ENCODE results near the gene FSCN2.

FSCN2 gene

DNA sequence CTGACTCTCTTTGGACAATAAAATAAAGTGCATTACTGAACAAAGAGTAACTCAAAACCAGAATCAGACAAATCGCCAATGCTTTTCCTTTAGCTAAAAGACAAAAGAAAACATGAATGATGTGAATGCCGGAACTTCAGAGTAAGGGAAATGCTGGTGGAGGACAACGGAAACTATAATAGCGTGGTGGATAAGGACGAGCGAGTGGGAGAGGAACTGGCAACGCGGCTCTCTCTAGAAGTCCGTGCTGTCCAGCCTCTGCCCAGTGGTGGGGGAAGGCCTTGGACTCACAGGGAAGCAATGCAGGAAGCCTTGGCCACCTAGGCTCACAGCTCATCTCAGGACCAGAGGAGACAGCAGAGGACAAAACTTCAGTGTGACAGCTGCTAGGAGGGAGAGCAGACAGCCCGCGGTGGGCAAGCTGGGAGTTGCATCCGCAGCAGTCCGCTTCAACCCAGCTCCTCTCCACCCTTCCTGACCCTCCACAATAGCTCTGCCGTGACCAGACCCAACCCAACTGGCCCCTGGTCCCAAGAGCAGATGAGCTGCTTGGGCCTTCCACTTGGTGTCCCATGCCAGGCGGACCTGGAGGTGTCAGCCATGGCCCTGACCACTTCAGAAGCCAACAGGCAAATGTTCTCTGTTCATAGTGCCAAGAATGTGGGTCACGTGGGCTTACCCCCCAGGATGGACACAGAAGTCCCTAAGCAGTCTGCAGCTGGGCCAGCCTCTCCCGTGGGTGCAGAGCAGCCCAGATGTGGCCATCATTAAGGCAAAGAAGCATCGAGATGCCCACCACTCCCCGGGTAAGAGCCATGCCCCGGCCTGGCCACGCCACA is 29.3 kb downstream of the FSCN2 start:
- DNase-seq: no peak

DNA sequence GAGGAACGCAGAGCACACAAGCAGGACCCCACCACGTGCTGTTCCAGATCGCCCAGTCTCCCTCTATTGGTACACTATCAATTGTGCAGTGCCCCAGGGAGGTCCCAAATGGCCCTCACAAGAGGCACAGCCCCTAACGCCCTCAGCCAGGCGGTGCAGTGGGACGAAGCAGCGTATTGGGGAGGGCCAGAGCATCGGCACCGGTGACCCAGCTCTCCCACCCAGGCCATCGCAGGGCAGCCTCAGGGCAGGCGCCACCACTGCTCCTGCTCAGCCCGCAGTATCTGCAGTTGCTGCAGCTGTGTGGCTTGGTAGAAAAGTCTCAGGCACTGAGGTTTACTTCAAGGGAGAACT is 29.9 kb downstream of the FSCN2 start:
- no peak for DNase-seq

DNA sequence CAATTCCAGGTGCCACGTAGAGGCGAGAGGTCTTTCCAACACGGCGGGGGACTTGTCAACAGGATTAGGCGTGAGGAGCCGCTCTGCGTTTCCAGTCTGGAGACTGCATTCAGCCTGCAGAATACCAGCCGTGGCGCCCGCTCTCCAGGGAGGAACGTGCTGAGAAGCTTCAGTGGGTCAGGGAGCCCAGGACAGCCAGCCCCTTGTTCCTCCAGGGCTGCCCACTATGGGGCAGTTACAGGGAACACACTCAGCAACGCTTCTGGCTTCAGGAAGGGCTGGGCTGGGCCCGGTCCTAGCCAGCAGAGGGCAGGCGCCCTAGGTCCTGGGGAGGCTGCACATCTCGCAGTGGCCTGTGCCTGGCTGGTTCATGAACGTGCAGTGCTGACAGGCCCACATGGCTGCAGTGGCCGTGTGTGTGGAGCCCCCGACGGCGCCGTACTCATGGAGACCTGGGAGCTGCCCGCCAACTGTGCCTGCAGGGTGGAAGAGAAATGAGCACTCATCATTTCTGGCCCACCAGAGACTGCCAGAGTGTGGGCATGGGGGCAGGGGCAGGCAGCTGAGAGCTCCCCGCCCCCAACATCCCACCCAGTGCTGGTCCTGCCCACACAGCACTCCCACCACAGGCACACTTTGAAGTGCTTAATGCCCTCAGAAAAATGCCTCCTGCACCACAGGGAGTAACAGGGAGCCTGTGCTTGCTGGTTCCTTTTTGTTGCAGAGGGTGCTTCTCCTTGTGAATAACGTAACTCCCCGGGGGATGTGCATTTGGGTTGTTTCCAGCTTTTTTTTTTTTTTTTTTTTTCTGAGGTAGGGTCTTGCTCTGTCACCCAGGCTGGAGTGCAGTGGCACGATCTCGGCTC is 31.0 kb downstream of the FSCN2 start:
- no peak for DNase-seq

- no peak for DNase-seq
These were observed 33.3 kb downstream of the FSCN2 start for GRCh38 chr17:81561494-81561885.

DNA sequence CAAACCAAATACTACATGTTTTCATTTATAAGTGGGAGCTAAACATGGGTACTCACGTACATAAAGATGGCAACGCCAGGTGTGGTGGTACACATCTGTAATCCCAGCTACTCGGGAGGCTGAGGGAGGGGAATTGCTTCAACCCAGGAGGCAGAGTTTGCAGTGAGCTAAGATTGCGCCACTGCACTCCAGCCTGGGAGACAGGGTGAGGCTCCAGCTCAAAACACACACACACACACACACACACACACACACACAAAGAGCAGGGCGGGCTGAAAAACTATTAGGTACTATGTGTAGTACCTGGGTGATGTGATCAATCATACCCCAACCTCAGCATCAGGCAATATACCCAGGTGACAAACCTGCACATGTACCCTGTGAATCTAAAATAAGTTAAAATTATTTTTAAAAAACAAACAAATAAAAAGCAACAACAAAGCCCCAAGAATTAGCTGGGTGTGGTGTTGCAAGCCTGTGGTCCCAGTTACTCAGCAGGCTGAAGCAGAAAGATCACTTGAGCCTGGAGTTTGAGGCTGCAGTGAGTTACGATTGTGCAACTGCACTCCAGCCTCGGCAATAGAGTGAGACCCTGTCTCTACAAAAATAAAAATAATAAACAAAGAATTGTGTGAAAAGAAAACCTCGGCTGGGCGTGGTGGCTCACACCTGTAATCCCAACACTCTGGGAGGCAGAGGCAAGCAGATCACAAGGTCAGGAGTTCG is 35.8 kb downstream of the FSCN2 start:
- no peak for DNase-seq

DNA sequence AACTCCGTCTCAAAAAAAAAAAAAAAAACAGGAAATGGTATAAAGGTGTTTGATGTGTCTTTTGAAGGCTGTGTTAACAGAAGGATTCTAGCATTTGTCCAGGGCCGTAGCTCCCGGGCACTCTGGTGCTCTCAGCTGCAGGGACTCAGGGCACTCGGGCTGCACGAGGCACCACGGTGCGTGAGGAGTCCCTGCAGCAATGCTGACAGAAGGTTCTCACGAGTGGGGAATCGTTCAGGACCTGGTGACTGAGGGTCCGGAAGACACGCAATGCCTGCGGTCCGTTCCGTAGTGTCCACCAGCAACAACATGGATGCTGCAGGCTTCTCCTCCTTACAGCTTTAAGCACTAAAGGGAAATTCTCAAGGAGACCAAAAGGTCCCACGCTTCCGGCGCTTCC is 36.6 kb downstream of the FSCN2 start:
- DNase-seq: no peak

DNA sequence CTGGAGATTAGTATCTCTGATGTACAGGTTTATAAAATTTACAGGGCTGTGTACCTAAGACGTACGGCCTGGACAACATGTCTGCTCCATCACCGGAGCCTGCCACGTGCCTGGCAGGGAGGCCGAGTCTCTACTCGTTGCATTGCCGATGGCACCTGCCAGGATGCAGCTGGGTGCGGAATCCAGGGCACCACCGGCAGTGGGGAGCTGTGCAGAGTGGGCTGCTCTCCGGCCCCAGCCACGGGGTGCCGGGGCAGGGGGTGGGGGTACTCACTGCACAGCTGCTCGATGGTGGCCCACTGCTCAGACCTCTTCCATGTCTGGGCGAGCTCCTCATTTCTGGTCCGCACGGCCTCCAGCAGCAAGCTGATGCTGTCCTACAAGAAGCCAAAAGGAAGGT is 37.1 kb downstream of the FSCN2 start:
- DNase-seq: no peak

- peak; percentile 88 for DNase-seq
These were observed 38.4 kb downstream of the FSCN2 start for GRCh38 chr17:81566461-81567126.

- DNase-seq: no peak
These were observed 39.0 kb downstream of the FSCN2 start for GRCh38 chr17:81567191-81567590.

DNA sequence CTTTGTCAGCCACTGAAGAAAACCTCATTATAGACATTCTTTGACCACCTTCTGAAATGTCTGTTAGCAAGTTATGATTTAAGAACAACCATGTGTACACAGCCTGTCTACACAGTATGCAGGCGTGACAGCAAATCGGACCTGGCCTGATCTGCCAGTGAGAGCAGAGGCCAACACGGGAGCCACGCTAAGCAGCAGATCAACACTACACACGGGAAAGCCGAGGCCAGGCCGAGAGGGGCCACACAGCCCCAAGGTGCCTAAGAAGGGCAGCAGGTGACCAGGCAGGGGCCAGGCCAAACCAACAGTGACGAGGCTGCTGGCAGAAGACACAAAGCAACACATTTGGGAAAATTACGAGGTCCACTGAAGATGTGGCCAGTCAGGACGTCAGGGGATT is 40.2 kb downstream of the FSCN2 start:
- no peak for DNase-seq

DNA sequence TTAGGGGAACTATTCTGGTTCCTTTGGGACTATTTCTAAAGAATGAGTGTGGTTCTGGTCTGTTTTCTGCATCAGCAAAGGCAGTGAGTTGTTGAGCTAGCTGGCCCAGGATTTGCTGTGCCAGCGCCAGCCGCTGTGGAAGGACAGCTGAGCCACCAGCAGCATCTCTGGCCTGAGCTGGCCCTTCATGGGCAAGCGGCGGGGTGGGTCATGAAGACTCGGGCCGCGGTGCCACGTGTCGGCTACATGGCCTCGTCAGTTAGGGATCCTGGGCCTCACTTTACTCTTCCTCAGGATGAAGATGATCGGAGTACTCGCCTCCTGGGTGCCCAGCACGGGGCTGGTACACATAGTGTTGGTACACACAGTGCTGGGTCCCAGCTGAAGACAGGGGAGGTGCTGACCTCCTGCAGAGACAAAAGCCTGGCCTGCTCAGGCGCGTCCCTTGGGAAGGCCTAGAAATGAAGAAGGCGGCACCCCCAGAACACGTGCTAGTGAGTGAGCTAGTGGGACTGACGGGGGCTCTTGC is 41.9 kb downstream of the FSCN2 start:
- DNase-seq: no peak

- no peak for DNase-seq
These were observed 42.8 kb downstream of the FSCN2 start for GRCh38 chr17:81570964-81571363.

DNA sequence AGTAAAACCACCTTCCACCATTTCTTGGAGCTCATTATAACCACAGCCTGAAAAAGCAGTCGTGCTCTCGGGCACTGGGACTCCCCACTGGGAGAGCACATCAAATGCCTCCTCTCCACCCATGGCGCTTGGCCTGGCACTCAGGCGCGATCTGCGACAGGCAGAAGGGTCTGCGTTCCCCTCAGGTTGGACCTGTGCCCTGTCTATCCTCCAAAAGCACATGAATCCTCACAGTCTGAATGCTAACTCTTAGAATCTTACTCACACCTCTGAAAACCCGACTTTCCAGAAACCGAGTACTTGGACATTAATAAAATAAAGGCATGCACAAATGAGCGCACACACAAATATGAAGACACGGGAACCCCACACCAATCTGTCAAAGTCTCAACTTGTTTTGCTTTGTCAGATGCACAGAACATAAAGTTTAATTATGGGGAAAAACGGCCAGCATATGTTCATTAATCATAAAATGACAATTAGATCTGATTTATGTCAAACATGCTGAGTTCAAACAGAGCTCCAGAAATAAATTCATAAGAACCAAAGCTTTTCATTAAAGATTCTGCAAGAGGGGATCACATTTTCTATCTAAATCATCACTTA is 44.5 kb downstream of the FSCN2 start:
- DNase-seq: no peak

DNA sequence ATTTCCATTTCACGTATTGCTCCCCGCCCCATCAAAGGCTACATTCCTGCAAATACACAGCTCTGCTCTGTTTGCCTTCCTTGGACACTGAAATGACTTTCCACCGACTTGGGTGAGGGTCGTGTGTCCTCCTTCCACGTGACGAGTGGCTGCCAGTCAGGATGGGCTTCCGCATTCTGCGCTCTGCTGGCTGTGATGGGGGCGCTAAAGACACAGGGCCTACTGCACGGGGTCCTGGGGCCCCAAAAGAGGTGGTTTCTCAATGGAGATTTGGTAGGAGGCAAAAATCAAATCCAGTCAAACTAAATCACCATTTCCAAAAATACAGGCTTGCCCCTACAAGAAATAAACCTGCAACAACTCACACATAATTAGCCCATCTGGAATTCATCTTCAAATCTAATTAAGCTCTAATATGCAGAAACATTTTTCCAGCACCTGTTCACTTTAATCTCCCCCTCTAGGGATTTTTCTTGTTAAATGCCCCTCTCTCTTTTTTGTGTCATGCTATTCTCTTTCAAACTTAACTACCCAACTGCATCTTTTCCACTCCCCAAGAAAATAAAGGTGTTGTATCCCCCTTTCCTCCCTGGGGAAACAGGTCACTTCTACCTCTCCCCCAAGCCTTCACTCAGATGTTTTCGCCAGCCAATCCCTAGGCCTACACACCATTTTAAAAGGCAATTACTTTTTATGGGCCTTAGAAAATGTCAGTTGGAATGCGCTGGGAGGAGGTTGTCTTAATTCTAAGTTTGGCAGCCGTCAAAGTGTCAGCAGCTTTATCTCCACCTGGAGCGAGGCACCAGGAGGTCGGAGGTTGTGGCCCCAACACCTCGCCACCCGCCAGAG is 45.8 kb downstream of the FSCN2 start:
- DNase-seq: no peak

DNA sequence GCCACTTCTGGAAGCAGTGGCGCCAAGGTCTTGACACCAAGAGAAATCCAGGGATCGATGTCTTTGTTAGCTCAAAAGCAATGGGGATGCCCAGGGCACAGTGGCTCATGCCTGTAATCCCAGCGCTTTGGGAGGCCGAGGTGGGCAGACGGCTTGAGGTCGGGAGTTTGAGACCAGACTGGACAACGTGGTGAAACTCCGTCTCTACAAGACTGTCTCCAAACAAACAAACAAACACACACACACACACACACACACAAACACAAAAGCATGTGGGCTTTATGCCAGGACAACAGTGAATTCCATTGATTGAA is 46.4 kb downstream of the FSCN2 start:
- no peak for DNase-seq

- DNase-seq: no peak
These were observed 47.7 kb downstream of the FSCN2 start for GRCh38 chr17:81575836-81576235.

DNA sequence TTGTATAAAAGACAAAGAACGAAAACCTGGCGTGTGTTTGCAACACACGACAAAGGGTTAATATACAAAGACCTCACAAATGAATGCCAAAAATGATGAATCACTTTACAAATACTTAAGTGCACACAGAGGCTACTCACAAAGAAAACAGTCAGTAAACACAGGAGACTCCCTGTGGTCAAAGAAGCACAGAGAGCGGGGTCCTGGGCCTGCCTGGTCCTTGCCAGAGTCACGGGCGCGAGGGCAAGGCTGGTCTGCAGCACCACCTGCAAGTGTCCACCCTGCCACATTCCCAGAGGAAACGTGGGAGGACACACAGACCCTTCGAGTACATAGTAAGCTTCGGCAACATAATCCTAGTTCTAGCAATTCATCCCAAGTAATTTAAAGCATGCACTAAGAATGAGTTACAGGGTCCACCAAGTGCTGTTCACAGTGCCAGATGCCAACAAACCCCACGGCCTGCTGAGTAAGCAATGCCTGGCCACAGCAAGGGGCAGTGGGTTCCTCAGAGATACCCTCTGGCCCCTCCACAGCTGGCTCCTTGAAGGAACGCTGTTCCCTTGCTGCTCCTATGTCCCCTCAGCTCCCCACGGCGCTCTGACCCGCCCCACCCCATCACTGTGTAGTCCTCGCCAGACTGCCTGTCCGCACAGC is 48.6 kb downstream of the FSCN2 start:
- DNase-seq: no peak

GRCh38 chr17:81577278-81578000 is 49.3 kb downstream of the FSCN2 start:
- no peak for DNase-seq

DNA sequence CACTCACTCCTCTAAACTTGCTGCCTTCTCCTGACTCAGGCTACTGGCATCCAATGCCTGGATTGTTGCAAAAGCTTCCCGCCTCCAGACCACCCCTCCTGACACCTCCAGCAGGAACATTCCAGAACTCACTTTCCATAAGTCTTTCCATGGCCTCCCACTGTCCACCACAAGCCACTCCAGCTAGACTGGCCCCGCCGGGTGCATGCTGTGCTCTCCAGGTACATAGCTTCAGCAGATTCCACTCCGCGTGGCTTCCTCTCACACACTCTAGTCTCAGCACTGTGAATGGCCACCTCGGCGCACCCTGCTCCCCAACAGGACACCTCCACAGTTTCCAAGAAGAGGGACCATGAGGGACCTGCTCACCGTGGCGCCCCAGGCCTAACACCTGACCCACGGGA is 49.9 kb downstream of the FSCN2 start:
- DNase-seq: no peak

GRCh38 chr17:81578561-81579225 is 50.5 kb downstream of the FSCN2 start:
- no peak for DNase-seq

All from left hindlimb (tissue), 1 donor.